NCI-H345 treated with DMSO at 0.1 percent for 48 hours (cell line): ENCODE measurements around the gene SIGLEC6.

ENCODE experiments used
- DNase-seq: peaks from one replicate; lab custom pipeline; 2025; ENCODE audit not compliant: unreplicated experiment; lab: John Stamatoyannopoulos, UW

SIGLEC6 gene

GRCh38 chr19:51477344-51477743, 54.1 kb downstream of the SIGLEC6 start:
- no peak for DNase-seq

- no peak for DNase-seq
Observed at GRCh38 chr19:51476164-51476563, 55.3 kb downstream of the SIGLEC6 start.

GRCh38 chr19:51473009-51473707, 58.3 kb downstream of the SIGLEC6 start:
- DNase-seq = peak; percentile 3

DNA sequence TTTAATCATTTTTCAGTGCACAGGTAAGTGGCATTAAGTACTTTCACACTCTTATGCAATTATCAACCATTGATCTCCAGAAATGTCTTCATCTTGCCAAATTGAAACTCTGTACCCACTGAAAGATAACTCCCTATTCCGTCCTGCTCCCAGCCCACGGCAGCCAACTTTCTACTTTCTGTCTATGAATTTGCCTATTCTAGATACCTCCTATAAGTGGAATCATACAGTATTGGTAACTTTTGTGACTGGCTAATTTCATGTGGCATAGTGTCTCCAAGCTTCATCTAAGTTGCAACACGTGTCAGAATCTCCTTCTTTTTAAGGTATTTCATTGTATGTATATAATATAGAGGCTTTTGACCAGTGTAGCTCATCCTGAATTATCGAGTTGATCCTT, 58.9 kb downstream of the SIGLEC6 start:
- no peak for DNase-seq

- DNase-seq = no peak
Observed at GRCh38 chr19:51471527-51471926, 59.9 kb downstream of the SIGLEC6 start.

- no peak for DNase-seq
Observed at GRCh38 chr19:51470966-51471365, 60.5 kb downstream of the SIGLEC6 start.

- DNase-seq = no peak
Observed at GRCh38 chr19:51469629-51470028, 61.8 kb downstream of the SIGLEC6 start.

GRCh38 chr19:51469162-51469561, 62.3 kb downstream of the SIGLEC6 start:
- DNase-seq = no peak

DNA sequence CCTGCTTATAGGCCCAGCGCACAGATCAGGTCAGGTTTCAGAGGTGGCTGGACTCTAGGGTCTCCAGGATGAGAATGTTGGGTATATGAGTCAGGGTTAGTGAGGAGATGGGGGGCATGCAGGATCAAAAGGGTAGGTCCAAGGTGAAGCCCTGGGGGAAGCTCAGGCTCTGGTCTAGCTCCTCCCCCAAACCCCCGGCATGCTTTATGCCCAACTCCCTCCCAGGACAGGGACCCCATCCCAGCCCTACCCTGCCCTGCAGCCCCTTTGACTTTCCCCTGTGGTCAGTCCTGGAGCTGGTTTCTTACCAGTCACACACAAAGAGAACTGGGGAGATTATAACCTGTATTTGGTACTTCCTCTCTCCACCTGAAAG, 62.9 kb downstream of the SIGLEC6 start:
- no peak for DNase-seq

DNA sequence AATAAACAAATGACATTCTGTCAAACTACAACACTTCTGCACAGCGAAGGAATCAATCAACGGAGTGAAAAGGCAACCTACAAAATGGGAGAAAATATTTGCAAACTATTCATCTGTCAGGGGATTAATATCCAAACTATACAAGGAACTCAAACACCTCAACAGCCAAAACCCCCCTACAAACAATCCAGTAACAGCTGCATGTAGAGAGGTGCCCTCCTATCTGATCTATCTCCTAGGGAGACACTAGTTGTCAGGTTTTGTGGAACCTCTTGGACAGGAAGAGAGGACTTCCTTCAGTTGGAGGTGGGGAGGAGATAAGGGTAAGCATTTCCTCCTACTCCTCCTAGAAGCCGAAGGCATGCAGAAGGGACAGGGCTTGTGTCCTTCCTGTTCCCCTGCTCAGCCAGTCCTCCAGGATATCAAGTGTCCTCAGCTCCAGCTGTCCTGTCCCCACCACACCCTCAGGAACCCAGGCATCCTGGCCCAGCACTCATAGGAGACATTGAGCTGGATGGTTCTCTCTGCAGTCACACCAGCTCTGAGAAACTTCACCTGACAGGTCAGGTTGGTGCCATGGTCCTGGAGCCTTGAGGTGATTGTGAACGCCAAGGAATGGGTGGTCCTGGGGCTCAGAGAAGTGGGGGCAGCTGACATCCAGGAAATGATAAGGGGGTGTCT, 63.5 kb downstream of the SIGLEC6 start:
- DNase-seq = no peak
